Glomerular visceral epithelial cell (primary cell): ENCODE data around the gene OLA1.

Experiments
- DNase-seq: peaks from one replicate; pipeline ENCODE4 v3.0.0-alpha.2; 2016; ENCODE audit errors: extremely low spot score

Gene OLA1

DNA sequence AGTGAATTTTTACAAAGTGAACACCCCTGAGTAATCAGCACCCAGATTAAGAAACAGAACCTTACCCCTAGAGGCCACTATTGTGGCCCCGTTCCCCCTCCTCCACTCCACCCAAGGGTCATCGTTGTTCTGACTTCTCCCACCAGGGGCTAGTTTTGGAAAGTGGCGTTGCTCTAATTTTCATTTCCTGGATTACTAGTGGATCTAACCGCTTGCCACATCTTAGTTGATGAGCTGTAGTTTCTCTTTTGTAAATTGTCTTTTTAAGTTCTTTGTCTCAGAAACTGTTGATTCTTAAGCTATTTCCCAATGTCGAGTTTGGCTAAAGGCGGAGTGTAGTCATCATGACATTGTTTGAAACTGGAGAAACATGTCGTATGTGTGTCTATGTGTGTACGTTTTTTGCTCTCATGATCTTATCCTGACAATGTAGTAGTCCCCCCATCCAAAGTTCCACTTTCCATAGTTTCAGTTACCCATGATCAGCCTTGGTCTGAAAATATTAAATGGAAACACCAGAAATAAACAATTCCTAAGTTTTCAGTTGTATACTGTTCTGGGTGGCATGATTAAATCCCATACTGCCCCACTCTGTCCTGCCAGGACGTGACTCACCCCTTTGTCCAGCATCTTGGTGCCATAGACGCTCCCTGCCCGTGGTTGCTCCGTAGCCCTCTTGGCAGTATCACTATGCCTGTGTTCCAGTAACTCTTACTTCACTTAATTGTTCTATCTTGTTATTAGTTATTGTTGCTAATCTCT lies 212.2 kb downstream of the OLA1 start:
- DNase-seq: peak; percentile 47

DNA sequence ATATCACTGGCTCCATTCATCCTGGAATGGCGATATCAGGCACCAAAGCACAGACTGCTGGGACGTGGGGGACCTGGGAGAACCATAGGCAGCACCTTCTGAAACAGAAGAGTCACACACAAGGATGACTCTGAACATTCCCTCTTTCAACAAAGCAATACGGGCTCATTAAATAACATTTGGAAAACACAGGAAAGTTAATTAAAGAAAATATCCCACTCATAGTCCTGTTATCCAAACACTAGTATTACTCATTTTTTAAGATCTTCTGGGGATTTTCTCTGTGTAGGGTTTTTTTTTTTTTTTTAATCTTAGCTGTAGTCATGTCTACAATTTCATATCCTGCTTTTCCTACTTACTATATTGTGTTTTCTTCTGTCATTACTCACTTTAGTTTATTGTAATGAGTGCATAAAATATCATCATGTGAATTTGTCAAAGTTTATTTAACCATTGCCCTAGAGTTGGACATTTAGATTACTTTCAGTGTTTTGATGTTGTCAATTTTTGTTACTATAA lies 213.2 kb downstream of the OLA1 start:
- DNase-seq: no peak

- DNase-seq: no peak
Measured at GRCh38 chr2:174033163-174033550, 215.2 kb downstream of the OLA1 start.

GRCh38 chr2:174031226-174031625 lies 217.1 kb downstream of the OLA1 start:
- no peak for DNase-seq

DNA sequence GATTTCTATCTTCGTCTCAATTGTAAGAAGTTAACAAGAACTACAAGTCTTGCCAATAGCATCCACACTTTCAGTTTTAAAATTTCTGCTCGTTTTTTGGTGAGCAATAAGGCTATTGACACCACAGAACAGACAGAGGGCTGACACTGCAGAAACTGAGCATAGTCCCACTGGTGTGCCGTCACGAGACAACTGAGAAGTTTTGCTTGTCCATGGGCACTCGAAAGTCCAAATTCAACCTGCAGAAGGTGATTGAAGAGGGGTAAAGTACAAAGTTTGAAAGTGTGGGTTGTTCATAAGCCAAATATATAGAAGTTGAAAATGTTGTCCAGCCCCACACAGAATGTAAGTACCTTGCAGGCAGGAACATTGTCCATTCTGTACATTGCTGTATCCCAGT lies 219.4 kb downstream of the OLA1 start:
- DNase-seq: no peak

- no peak for DNase-seq
Measured at GRCh38 chr2:174027956-174028355, 220.4 kb downstream of the OLA1 start.

DNA sequence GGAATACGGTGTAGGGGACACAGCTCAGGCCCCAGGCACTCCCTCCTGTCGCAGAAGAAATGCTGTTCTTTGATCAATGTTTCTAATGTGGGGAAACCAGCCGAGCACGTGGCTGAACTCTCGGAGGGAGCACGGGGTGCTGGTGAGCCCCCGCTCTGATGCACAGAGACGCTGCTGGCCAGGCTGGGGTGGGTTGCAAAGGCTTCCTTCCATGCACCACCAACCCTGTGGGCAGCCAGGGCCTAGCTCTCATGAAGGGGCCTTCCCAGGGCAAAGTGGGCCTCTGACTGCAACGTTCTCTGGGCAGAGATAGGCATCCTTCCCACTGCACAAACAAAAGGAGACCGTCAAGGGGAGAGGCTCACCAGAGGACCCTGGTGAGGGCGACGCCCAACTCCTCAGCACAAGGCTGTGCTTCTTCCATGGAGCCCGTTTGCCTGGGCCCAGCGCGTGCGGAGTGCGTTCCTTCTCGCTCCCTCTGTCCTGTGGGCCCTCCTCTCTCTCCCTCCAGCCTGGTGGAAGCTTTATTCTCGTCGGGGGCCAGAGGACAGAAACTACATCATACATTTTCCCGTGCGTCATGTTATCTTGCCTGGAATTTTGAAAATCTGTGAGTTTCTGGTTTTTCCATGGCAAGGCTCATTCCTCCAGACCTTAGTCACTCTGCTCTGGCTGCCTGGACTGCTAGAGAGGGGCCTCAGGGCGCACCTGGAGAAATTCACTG lies 222.0 kb downstream of the OLA1 start:
- peak; percentile 34 for DNase-seq

GRCh38 chr2:174025271-174026121 lies 222.8 kb downstream of the OLA1 start:
- peak; percentile 28 for DNase-seq

- peak; percentile 55 for DNase-seq
Measured at GRCh38 chr2:174024524-174025270, 223.6 kb downstream of the OLA1 start.

GRCh38 chr2:174023591-174024523 lies 224.5 kb downstream of the OLA1 start:
- no peak for DNase-seq
